GM12872 (cell line): ENCODE measurements around the gene OR56A4.

Experiments
- TF ChIP-seq, protein P1 (sequence below): IDR thresholded peaks from 3 replicates; pipeline ENCODE4 v1.5.1; 2011; ENCODE audit warnings: low read depth, mild to moderate bottlenecking, low read length, moderate library complexity; ENCODE audit not compliant: insufficient read depth

The OR56A4 gene

DNA sequence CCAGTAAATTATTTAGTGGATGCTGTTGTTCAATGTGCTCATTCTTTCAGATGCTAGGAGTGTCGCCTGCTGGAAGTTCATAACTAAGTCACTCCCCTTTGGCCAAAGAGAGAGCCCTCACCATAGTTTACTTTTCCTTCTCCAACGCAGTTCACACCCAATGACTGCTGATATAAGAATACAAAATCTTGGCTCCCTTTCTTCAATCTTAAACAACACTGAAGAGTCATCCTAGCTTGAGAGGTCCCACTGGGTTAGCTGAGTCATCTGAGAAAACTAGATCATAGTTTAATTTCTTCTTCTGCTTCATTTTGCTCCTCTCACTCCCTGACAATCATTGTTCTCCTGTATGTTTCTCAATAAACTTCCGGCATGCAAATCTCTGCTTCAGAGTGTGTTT is 14.6 kb downstream of the OR56A4 start:
- TF ChIP-seq, protein P1, sequence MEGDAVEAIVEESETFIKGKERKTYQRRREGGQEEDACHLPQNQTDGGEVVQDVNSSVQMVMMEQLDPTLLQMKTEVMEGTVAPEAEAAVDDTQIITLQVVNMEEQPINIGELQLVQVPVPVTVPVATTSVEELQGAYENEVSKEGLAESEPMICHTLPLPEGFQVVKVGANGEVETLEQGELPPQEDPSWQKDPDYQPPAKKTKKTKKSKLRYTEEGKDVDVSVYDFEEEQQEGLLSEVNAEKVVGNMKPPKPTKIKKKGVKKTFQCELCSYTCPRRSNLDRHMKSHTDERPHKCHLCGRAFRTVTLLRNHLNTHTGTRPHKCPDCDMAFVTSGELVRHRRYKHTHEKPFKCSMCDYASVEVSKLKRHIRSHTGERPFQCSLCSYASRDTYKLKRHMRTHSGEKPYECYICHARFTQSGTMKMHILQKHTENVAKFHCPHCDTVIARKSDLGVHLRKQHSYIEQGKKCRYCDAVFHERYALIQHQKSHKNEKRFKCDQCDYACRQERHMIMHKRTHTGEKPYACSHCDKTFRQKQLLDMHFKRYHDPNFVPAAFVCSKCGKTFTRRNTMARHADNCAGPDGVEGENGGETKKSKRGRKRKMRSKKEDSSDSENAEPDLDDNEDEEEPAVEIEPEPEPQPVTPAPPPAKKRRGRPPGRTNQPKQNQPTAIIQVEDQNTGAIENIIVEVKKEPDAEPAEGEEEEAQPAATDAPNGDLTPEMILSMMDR: no peak

DNA sequence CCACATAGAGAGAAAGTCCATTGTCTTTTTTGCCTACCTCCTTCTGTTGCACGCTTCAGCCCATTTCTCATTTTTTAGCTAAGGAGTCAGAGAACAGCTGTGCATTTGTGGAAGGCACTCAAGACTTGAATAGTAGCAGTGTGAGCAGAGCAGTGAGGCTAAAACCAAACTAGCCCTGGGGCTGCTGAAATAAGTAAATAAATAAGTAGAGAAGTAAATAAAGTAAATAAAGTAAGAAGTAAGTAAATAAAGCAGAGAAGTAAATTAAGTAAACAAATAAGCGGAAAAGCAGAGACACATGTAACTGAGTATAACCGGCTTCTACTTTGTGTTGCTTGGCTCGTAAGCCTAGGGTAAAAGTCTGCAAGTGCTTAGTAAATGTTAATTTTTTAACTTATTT is 17.5 kb downstream of the OR56A4 start:
- TF ChIP-seq, protein P1: no peak

DNA sequence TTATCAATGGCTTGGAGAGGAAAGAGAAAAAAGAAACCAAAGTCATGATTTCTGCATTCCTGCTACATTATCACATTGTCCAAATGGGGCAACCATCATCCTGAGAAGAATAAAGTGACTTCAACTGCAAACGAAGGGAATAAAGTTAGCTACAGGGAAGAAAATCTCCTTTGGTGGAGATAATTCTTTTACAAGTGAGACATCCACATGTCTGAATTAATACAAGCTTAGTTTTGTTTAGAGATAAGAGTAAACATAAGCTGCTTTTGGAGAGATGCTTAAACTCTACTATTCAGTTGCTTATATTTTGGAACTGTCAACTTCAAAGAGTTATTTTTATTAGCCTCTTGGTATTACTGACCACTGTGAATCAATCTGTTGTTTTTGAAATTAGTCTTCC is 19.9 kb downstream of the OR56A4 start, which contains the start of gene OR52L1:
Gene OR52L1 (minus strand): TSS at position 101 of the 400 bp plus-strand sequence. CDS start 55 bp downstream, at position 46.
- TF ChIP-seq, protein P1: no peak

DNA sequence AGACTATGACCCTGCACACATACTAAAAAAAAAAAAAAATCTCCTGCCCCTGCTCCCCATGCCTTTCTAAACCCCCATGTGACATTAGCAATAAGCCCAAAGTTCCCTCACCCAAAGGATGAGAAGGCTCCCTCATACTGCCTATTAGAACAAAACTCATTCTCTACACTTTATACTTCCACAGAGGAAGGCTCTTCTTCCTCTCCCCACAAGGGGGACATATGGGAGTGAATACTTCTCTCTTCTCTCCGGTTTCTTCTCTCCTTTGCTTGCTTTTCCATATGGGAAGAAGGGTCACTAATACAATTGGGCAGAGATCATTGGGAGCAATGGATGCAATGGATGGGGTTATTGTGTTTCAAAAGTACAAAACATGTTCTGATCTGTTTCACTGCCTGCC is 23.3 kb downstream of the OR56A4 start:
- TF ChIP-seq, protein P1: no peak

DNA sequence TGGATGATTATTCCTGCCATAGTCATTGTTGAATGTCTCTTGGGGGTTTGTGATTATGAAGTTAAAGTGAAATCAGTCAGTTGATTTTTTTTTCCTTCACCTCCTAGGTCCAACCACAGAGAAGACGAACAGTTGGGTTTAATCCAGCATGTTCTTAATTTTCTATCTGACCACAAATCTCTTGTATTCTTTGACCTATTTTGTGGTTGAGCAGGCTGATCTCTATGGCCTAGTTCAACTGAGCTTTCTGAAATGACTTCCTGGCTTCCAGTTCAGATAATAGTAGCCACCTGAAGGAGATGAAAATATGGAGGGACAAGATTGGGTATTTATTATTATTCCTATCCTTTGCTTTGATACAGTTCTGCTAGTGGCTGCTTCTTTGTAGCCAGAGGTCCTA is 33.2 kb downstream of the OR56A4 start:
- TF ChIP-seq, protein P1: no peak

DNA sequence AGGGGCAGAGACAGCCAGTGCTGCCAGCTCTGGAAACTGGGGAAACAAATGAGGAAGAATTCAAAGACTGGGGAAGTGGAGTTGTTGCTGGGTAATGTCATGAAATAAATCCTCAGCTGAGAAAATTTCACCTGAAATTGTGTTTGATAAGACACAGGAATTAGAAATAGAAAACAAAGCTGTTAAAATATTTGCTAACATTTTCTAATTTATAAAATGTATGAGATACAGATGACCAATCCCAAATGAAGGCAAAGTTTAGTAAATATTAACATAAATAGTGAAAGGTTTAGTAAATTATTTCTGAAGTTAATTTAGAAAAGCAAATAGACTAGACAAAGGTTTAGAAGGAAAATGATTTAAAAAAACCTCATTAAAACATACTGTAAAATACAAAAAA is 38.4 kb downstream of the OR56A4 start, which contains the start of gene OR56A5:
Gene OR56A5 (minus strand): TSS at position 101 of the 400 bp plus-strand sequence. CDS start 0 bp downstream, at position 101.
- TF ChIP-seq, protein P1: no peak

DNA sequence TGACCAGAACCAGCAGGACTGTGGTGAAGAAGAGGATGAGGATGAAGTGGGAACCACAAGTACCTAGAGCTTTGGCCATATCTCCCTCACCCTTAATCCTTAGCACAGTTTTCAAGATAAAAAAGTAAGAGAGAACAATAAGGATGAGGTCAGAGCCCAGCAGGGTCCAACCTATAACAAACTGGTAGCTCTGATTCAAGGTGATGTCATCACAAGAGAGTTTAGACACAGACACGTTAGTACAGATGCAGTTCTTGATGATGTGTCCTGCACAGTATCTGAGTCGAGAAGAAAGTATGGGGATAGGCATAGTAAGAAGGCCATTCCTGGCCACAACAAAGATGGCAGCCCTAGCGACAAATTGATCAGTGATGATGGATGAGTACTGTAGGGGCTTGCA is 39.0 kb downstream of the OR56A4 start:
- TF ChIP-seq, protein P1: no peak
